Measurements from ENCODE around the gene EML5.

The EML5 gene

GRCh38 chr14:88562831-88563686, 229.7 kb downstream of the EML5 start, which contains the start of gene ZC3H14:
Gene ZC3H14, plus strand, starts transcription at chr14:88563037. Its CDS starts 97 bp downstream, at chr14:88563134.
- TF ChIP-seq, protein P1, sequence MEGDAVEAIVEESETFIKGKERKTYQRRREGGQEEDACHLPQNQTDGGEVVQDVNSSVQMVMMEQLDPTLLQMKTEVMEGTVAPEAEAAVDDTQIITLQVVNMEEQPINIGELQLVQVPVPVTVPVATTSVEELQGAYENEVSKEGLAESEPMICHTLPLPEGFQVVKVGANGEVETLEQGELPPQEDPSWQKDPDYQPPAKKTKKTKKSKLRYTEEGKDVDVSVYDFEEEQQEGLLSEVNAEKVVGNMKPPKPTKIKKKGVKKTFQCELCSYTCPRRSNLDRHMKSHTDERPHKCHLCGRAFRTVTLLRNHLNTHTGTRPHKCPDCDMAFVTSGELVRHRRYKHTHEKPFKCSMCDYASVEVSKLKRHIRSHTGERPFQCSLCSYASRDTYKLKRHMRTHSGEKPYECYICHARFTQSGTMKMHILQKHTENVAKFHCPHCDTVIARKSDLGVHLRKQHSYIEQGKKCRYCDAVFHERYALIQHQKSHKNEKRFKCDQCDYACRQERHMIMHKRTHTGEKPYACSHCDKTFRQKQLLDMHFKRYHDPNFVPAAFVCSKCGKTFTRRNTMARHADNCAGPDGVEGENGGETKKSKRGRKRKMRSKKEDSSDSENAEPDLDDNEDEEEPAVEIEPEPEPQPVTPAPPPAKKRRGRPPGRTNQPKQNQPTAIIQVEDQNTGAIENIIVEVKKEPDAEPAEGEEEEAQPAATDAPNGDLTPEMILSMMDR (IDR thresholded peaks at IDR 0.05; ENCODE audit: extremely low read depth, insufficient read depth, missing control alignments): peak; percentile 59
- DNase-seq (ENCODE audit: low spot score): peak; percentile 95
- in situ Hi-C loops (cut with MboI; ENCODE audit: low pct_unique_long_range_greater_than_20kb, low sequenced_read_pairs, unreplicated experiment): no loop called here

DNA sequence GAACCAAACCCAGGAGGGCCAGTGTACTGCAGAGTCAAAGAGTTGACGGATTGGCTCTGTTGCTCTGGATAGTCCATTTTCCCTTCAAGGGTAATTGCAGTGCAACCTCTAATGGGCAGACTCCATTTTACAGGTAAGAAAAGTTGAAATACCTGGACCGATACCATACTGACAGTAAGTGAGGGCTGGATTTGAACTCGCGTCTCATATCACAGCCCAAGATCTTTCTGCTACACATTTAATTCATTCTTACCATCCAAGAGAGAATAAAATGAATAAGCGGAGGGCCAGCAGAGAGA, 230.3 kb downstream of the EML5 start:
- in situ Hi-C loops (cut with MboI; ENCODE audit: low pct_unique_long_range_greater_than_20kb, low sequenced_read_pairs, unreplicated experiment): no loop called here
- DNase-seq (ENCODE audit: low spot score): no peak
- TF ChIP-seq, protein P1 (IDR thresholded peaks at IDR 0.05; ENCODE audit: extremely low read depth, insufficient read depth, missing control alignments): no peak

Measured in GM13977 (cell line).